Right atrium auricular region (tissue), 2 donors: Measurements from ENCODE around the gene HPSE. TPM values are rescaled to one million over a fixed set of nuclear protein-coding genes. Genes with fewer than 3 reads are reported as not detected.

ENCODE experiments used
- DNase-seq: peaks from one replicate; pipeline ENCODE4 v3.0.0-alpha.2; 2019; ENCODE audit warnings: low spot score
- H3K27ac ChIP-seq, 2 donors: fragments of 200-600 bp; sonication (generic); 1 replicate in 1 of 2; 2 replicates in 1 of 2; pipeline ENCODE4 v1.5.1; 2016 to 2019
- H3K27me3 ChIP-seq, 2 donors: fragments of 200-600 bp; sonication (generic); one replicate each; pipeline versions ENCODE4 v1.5.1 to v1.6.0; 2017 to 2019
- H3K36me3 ChIP-seq: fragments of 200-600 bp; sonication (generic); one replicate; pipeline ENCODE4 v1.5.1; 2016
- H3K4me1 ChIP-seq, 2 donors: fragments of 200-600 bp; sonication (generic); one replicate each; pipeline versions ENCODE4 v1.5.1 to v1.6.0; 2017 to 2019
- H3K4me3 ChIP-seq, 2 donors: fragments of 200-600 bp; sonication (generic); 1 replicate in 1 of 2; 2 replicates in 1 of 2; pipeline ENCODE4 v1.5.1; 2017 to 2019; ENCODE audit warnings: mild to moderate bottlenecking in 1 of 2, moderate library complexity in 1 of 2
- H3K9me3 ChIP-seq, 2 donors: fragments of 200-600 bp; sonication (generic); one replicate each; pipeline ENCODE4 v1.5.1; 2019
- total RNA-seq, 2 donors: library from RNA; depleted of rRNA; stranded (reverse); fragments of >200 nt; gene quantifications; one replicate each; pipeline ENCODE4 v1.1.0, GENCODE V29; 2016
- TF ChIP-seq, protein P1 (sequence below), 2 donors: fragments of 200-600 bp; sonication (generic); IDR thresholded peaks; one replicate each; pipeline ENCODE4 v1.5.1; 2019; ENCODE audit warnings: antibody characterized with exemption in 2 of 2

The HPSE gene
- total RNA-seq, 2 donors from 2014 or later = 1.0 to 3.4 TPM

DNA sequence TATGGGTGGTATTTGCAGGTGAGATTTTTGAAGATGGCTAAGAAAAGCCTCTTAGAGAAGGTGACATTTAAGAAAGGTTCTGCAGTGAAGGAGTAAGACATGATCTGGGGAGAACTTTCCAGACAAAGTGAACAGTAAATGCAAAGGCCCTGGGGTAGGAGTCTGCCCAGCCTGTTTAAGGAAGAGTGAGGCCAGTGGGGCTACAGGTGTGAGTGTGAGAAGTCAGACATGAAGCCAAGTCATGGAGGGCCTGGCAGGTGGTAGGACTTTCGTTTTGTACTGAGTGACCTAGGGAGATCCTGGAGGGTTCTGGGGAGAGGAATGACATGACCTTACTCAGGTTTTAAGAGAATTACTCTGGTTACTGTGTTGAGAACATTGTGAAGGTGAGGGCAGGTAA lies 71.5 kb downstream of the HPSE start:
- Histone ChIP-seq H3K36me3 (peaks cover 10% of the 10 kb centered on the region), H3K4me1 (no peaks in the 10 kb centered on the region), H3K27ac (no peak overlapping the region), H3K4me3 (no peak overlapping the region), H3K27me3 (no peaks in the 10 kb centered on the region), H3K9me3 (no peaks in the 10 kb centered on the region)
- TF ChIP-seq, protein P1, sequence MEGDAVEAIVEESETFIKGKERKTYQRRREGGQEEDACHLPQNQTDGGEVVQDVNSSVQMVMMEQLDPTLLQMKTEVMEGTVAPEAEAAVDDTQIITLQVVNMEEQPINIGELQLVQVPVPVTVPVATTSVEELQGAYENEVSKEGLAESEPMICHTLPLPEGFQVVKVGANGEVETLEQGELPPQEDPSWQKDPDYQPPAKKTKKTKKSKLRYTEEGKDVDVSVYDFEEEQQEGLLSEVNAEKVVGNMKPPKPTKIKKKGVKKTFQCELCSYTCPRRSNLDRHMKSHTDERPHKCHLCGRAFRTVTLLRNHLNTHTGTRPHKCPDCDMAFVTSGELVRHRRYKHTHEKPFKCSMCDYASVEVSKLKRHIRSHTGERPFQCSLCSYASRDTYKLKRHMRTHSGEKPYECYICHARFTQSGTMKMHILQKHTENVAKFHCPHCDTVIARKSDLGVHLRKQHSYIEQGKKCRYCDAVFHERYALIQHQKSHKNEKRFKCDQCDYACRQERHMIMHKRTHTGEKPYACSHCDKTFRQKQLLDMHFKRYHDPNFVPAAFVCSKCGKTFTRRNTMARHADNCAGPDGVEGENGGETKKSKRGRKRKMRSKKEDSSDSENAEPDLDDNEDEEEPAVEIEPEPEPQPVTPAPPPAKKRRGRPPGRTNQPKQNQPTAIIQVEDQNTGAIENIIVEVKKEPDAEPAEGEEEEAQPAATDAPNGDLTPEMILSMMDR (IDR thresholded peaks at IDR 0.05) = no peak
- no peak for DNase-seq

DNA sequence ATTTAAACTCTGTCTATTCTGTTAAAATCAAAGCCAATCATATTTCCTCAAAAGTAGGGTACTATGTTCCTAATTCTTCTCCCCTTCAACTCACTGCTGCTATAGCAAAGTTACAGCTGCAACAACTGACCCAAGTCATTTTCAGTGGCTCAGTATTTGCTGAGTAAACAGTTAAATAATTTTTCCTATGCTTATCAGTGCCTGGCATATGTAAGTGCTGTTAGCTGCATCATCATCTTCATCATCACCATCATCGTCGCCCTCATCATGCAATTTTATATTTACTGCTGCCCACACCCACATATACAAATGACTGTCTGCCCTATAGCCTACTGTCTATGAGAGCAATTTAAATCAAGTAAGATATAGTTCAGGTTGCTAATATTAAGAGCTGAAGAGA lies 72.0 kb downstream of the HPSE start:
- H3K27ac ChIP-seq = no peak overlapping the region
- no peaks in the 10 kb centered on the region for H3K27me3 ChIP-seq

DNA sequence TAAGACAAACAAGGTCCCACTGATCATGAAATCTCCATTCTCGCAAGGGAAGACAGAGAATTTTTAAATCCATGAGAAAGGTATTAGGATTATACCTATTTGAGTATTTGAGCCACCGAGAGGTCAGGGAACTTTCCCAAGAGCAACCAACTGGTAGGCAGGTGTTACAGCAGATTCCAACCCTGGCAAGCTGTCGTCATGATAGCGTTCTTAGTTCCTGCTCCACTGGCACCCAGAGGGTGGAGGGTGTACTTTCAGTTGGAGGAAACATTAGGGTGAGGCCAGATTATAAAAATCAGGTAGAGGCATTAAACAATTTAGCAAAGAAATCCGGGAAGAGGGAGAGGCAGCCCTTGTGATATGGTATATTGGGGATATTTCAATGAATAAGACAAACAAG lies 73.3 kb downstream of the HPSE start:
- no peak overlapping the region for H3K27ac ChIP-seq
- no peaks in the 10 kb centered on the region for H3K27me3 ChIP-seq
- H3K4me3 ChIP-seq = no peak overlapping the region
- H3K36me3 ChIP-seq = no peaks in the 10 kb centered on the region
- no peaks in the 10 kb centered on the region for H3K4me1 ChIP-seq
- H3K9me3 ChIP-seq = no peaks in the 10 kb centered on the region
- no peak for DNase-seq
- TF ChIP-seq, protein P1 (IDR thresholded peaks at IDR 0.05) = no peak

More for the DNA sequence above, 72.0 kb downstream of the HPSE start:
- Histone ChIP-seq H3K4me1 (no peaks in the 10 kb centered on the region), H3K9me3 (no peaks in the 10 kb centered on the region), H3K4me3 (no peak overlapping the region), H3K36me3 (peaks cover 8% of the 10 kb centered on the region)
- DNase-seq = no peak
- TF ChIP-seq, protein P1 (IDR thresholded peaks at IDR 0.05) = no peak

DNA sequence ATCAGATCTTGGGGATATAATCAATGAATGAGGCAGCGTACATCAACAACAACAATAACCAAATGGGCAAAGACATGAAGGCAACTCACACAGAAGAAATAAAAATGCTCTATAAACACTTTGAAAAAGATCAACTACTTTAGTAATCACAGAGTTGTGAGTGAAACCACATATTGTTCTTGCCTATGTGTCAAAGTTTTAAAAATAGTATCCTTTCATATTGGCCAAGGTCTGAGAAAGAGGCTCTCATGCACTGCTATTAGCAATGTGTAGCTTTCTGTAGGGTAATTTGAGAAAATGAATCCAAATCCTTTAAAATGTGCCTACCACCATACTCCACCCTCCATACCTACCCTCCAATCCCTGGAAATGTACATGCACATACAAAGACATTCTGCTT lies 75.1 kb downstream of the HPSE start:
- H3K4me1 ChIP-seq = peaks cover 0 to 3% of the 10 kb centered on the region in 2 donors
- no peaks in the 10 kb centered on the region for H3K36me3 ChIP-seq
- H3K9me3 ChIP-seq = no peaks in the 10 kb centered on the region
- H3K4me3 ChIP-seq = no peak overlapping the region
- no peak overlapping the region for H3K27ac ChIP-seq
- no peak for DNase-seq
- H3K27me3 ChIP-seq = no peaks in the 10 kb centered on the region
- TF ChIP-seq, protein P1 (IDR thresholded peaks at IDR 0.05) = no peak

DNA sequence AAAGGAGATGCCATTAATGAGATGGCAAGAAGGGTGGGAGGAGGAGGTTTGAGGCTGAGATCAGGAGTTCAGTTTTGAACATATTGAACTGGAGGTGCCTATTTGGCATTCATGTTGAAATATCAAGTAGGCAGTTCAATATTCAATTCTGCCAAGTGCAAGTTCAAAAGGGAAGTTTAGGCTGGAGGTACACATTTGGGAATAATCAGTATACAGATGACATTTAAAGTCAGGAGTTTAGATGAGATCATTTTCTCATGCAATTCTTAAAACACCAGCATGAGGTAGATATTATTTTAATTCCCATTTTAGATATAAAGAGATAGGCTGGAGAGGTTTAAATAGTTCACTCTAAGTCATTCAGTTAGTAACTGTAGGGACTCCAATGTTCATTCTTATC lies 76.2 kb downstream of the HPSE start:
- no peak for DNase-seq
- TF ChIP-seq, protein P1 (IDR thresholded peaks at IDR 0.05) = no peak
- H3K27me3 ChIP-seq = no peaks in the 10 kb centered on the region
- H3K4me1 ChIP-seq = peaks cover 0 to 3% of the 10 kb centered on the region in 2 donors
- H3K36me3 ChIP-seq = no peaks in the 10 kb centered on the region
- H3K27ac ChIP-seq = no peak overlapping the region
- no peak overlapping the region for H3K4me3 ChIP-seq
- no peaks in the 10 kb centered on the region for H3K9me3 ChIP-seq

DNA sequence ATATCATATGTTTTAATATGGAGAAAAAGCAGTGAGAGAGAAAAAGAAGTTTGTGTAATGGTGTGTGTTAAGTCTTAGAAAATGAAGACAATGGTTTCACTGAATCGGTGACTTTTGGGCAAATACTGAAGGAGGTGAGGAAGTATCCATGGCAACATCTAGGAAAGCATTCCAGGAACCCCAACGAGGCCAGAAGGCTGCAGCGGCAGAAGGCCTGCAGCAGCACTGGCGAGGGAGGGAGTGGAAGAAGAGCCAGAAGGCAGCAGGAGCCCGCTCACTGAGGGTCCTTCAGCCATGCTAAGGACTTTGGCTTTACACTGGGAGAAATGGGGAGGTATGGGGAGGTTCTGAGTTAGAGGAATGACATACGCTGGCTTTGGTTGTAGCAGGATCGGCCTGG lies 76.8 kb downstream of the HPSE start:
- no peak overlapping the region for H3K27ac ChIP-seq
- peaks cover 0 to 3% of the 10 kb centered on the region in 2 donors for H3K4me1 ChIP-seq
- H3K9me3 ChIP-seq = no peaks in the 10 kb centered on the region
- H3K36me3 ChIP-seq = no peaks in the 10 kb centered on the region
- no peak for DNase-seq
- no peak overlapping the region for H3K4me3 ChIP-seq
- H3K27me3 ChIP-seq = no peaks in the 10 kb centered on the region
- TF ChIP-seq, protein P1 (IDR thresholded peaks at IDR 0.05) = no peak
